HG03571 (cell line): ENCODE measurements around the gene NELL1.

Experiments used
- ATAC-seq: cut with Tn5 transposase; IDR thresholded peaks from one replicate; pipeline ENCODE4 v1.9.1; 2021; ENCODE audit not compliant: unreplicated experiment

NELL1 gene

GRCh38 chr11:21470521-21470920 is 801.1 kb downstream of the NELL1 start:
- ATAC-seq: no peak

DNA sequence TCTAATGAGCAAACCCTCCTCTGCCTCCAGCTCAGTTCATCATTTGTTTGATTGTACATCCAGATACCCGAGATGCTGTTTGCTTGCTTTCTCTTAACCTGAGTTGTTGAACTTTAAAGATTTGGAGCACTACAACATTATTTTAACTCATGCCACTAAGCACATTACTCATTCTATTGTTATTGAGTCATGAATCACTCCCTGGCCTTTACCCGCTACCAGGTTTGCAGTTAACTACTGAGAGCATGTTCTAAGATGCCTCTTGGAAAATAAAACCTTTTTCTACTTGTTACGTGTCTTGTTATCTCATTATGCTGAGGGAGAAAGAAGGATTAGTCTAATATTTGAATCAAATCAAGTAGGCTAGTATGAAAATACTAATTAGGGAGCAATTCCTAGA is 802.9 kb downstream of the NELL1 start:
- no peak for ATAC-seq

DNA sequence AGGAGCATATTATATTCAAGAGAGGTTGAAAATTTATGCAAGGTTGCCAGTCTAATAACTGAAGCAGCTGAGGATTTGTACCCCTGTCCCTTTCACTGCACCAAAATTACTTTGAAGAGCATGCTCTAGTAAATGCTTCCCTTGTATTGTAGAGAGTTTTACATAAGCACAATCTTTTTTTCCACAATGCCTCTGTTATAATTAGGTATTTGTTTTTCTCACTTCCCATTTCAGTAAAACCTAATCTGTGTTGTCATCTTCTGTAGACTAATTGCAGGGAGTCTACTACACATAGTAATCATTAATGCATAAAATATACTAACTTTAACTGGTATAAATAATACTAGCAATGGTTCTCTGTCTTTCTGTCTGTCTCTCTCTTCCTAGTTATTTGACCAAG is 805.1 kb downstream of the NELL1 start:
- ATAC-seq: no peak

GRCh38 chr11:21475276-21475675 is 805.9 kb downstream of the NELL1 start:
- ATAC-seq: no peak

DNA sequence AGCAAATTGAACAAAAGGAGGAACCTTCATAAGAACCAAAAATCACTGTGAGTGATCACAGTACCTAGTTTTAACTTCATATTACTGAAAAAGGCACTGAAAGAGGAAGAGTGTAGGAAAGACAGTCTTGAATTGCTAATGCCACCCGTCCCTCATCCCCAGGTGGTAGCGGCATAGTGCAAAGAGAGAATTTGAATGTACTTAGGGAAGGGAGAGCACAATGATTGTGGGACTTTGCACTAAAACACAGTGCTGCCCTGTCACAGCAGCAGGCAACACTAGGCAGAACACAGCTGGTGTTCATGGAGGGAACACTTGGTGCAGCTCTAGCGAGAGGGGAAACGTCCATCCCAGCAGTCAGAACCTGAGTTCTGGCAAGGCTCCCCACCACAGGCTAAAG is 807.2 kb downstream of the NELL1 start:
- no peak for ATAC-seq

DNA sequence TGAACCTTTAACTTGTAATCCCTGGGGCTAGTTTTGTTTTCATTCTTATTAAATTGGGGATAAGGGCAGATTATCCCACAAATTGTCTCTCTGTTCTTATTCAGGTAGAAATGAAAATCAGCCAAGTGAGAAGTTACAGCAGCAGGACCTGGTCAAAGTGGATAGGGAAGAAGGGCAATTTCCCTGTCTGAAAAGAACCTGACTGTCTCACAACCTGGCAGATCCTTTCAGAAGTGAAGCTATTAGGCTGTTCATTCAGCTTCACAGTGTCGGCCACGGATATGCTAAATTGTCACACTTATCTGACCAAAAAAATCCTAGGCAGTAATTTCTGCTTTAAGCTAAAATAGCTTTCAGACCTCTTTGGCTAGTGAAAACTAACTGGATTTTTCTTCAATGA is 810.9 kb downstream of the NELL1 start:
- no peak for ATAC-seq

GRCh38 chr11:21481255-21481654 is 811.9 kb downstream of the NELL1 start:
- ATAC-seq: no peak

DNA sequence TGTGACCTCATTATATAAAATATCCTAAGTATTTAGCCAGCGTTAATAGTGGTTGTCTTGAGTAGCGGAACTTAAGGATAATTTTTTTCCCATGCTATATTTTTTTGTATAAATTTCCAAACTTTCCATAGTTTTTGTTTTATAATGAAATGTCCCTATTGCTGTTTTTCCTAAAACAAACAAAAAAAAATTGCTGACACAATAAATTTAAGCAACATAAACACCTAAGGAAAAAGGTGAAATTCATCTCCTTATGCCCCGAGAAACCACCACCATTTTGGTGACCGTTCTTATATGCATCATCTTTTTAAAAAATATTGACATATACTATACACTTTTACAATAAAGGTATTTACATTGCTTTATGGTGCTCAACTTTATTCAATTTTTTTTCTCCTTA is 814.7 kb downstream of the NELL1 start:
- no peak for ATAC-seq

DNA sequence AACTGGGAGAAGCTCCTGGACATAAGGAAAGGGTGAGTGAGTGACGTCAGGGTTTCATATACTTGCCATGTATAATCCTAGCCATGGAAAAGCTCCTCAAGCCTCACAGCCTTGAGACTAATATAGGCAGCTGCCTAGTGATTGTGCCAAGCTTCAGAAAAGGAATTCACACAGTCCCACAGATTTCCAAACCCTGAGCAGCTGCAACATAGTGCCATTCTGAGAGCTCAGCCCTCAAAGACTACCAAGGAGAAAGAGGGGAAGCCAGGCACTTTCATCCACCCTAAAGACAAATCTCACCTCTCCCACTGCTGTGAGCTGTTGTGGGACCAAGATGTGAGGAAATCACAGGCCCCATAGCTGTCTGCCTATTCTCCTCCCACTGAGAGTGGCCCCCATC is 815.6 kb downstream of the NELL1 start:
- ATAC-seq: no peak

- ATAC-seq: no peak
Observed at GRCh38 chr11:21485426-21485825, 816.0 kb downstream of the NELL1 start.

GRCh38 chr11:21489416-21490115 is 820.2 kb downstream of the NELL1 start:
- ATAC-seq: no peak

GRCh38 chr11:21492931-21493330 is 823.5 kb downstream of the NELL1 start:
- ATAC-seq: no peak

GRCh38 chr11:21494946-21495345 is 825.6 kb downstream of the NELL1 start:
- no peak for ATAC-seq

- no peak for ATAC-seq
Observed at GRCh38 chr11:21495879-21496278, 826.5 kb downstream of the NELL1 start.

DNA sequence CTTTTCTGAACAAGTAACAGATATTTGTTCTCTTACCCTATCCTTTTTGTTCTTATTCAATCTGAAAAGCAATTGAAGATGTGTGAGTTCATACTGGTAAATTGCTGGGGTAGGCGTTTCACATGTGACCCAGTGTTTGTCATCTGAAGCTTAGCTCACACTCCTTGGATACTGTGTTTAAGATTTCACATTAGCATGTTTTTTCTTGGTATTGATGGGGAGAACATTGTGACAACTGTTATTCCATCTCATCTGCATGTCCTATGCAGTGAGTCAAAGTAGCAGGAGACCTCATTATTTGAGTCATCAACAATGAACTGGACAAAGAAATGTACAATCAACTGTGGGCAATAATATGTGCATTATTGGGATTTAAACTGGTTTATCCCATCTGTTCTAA is 831.9 kb downstream of the NELL1 start:
- ATAC-seq: no peak

DNA sequence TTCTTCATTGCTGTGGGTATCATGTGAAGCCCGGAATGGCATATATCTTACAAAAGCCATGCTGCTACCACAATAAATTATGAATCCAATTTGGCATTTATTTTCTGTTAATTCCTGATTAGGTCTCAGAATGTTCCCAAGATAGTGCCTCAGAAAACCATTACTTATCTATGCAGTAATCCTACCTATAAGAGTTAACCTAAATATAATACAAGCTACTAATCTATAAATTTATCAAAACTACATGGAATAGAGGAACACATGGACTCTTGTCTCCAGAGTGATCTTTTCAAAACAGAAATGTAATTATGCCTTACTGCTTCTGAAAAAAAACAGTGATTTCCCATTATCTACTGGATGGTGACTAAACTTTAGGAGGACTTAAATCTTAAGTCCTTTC is 835.7 kb downstream of the NELL1 start:
- no peak for ATAC-seq

- ATAC-seq: peak; percentile 57
Observed at GRCh38 chr11:21511835-21512440, 842.6 kb downstream of the NELL1 start.

GRCh38 chr11:21514316-21514715 is 844.9 kb downstream of the NELL1 start:
- ATAC-seq: no peak

GRCh38 chr11:21520244-21520643 is 850.9 kb downstream of the NELL1 start:
- no peak for ATAC-seq

DNA sequence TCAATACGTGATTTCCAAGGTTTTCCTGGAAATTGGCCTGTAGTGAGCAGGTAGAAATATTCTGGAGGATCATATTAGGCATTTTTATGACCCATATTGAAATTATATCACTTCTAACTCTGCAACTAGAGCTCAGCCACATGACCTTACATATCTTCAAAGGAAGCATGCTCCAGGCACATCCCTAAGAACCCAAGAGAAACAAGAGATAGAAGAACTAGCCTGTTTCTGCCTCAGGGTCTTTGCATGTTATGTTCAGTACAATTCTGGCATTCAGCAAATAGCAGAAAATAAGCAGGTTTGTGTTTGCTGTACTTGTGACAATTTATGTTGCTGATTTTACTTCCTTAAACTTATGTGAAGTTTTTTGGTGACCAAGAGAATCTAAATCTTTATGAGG is 859.8 kb downstream of the NELL1 start:
- no peak for ATAC-seq

DNA sequence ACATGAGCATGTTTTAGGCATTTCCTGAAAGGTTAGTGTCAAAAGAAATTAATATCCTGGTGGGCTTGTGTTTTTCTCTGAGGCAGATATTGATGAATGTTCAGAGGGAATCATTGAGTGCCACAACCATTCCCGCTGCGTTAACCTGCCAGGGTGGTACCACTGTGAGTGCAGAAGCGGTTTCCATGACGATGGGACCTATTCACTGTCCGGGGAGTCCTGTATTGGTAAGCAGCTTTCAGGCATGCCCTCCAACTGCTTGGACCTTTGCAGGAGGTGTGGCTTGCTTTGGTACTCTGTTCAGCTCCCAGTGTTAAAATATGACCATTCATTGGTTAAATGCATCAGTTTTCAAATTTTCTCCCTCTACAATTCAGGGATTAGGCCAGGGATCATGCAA is 864.9 kb downstream of the NELL1 start:
- ATAC-seq: no peak

- ATAC-seq: no peak
Observed at GRCh38 chr11:21537980-21538379, 868.6 kb downstream of the NELL1 start.

- no peak for ATAC-seq
Observed at GRCh38 chr11:21541187-21541751, 871.9 kb downstream of the NELL1 start.
